HepG2 (cell line): Measurements from ENCODE around the gene TBX3. TPM values are rescaled to one million over a fixed set of nuclear protein-coding genes. Genes with fewer than 3 reads are reported as not detected.

Source experiments
- CENPT ChIP-seq: sonication (generic); formaldehyde crosslinking; IDR thresholded peaks from 2 replicates; pipeline ENCODE4 v1.8.0; 2022; ENCODE audit warnings: low read depth, mild to moderate bottlenecking, moderate library complexity, missing genetic modification reagents
- FOSL1 ChIP-seq: sonication (generic); formaldehyde crosslinking; IDR thresholded peaks from 2 replicates; pipeline ENCODE4 v1.9.0; 2021; ENCODE audit warnings: missing genetic modification reagents, borderline replicate concordance
- HNRNPL ChIP-seq: fragments of 200-400 bp; formaldehyde crosslinking; IDR thresholded peaks from 2 replicates; pipeline ENCODE4 v1.6.1; 2017; ENCODE audit warnings: mild to moderate bottlenecking, low read depth, low read length
- ISL2 ChIP-seq: sonication (generic); formaldehyde crosslinking; IDR thresholded peaks from 2 replicates; pipeline ENCODE4 v1.5.0; 2020; ENCODE audit warnings: missing genetic modification reagents
- KMT2A ChIP-seq: sonication (generic); formaldehyde crosslinking; IDR thresholded peaks from 2 replicates; pipeline ENCODE4 v1.4.0; 2020; ENCODE audit warnings: missing genetic modification reagents
- MTF1 ChIP-seq: sonication (generic); formaldehyde crosslinking; IDR thresholded peaks from 2 replicates; pipeline ENCODE4 v1.5.0; 2020; ENCODE audit warnings: missing genetic modification reagents
- POLR2G ChIP-seq: fragments of 200-400 bp; formaldehyde crosslinking; IDR thresholded peaks from 2 replicates; pipeline ENCODE4 v1.6.1; 2018; ENCODE audit warnings: mild to moderate bottlenecking, low read depth, low read length, moderate library complexity
- SMAD1 ChIP-seq: sonication (generic); formaldehyde crosslinking; IDR thresholded peaks from 2 replicates; pipeline ENCODE4 v1.4.0; 2020; ENCODE audit warnings: missing genetic modification reagents, low read depth, mild to moderate bottlenecking, borderline replicate concordance
- SRSF9 ChIP-seq: fragments of 200-400 bp; formaldehyde crosslinking; IDR thresholded peaks from 2 replicates; pipeline ENCODE4 v1.6.1; 2018; ENCODE audit warnings: borderline replicate concordance, mild to moderate bottlenecking, low read depth, low read length; ENCODE audit not compliant: insufficient read depth, poor library complexity, severe bottlenecking
- ZC3H13 ChIP-seq: sonication (generic); formaldehyde crosslinking; IDR thresholded peaks from 2 replicates; pipeline ENCODE4 v1.8.1; 2023; ENCODE audit warnings: mild to moderate bottlenecking, missing genetic modification reagents, moderate library complexity
- ZFP82 ChIP-seq: sonication (generic); formaldehyde crosslinking; IDR thresholded peaks from 2 replicates; pipeline ENCODE4 v1.5.1; 2020; ENCODE audit warnings: mild to moderate bottlenecking, missing genetic modification reagents, borderline replicate concordance
- ZNF207 ChIP-seq: fragments of 450-650 bp; IDR thresholded peaks from 2 replicates; pipeline ENCODE4 v1.6.1; 2016; ENCODE audit warnings: antibody characterized with exemption, borderline replicate concordance
- ZNF547 ChIP-seq: sonication (generic); formaldehyde crosslinking; IDR thresholded peaks from 2 replicates; pipeline ENCODE4 v1.5.1; 2020; ENCODE audit warnings: mild to moderate bottlenecking, missing genetic modification reagents
- ZNF713 ChIP-seq: sonication (generic); formaldehyde crosslinking; IDR thresholded peaks from 2 replicates; pipeline ENCODE4 v1.4.0; 2020; ENCODE audit warnings: mild to moderate bottlenecking, missing genetic modification reagents
- ZNF879 ChIP-seq: sonication (generic); formaldehyde crosslinking; IDR thresholded peaks from 2 replicates; pipeline ENCODE4 v1.8.1; 2023; ENCODE audit warnings: missing genetic modification reagents
- polyA plus RNA-seq, 8 experiments: library from polyadenylated mRNA; depleted of rRNA in 3 of 8; stranded (reverse) in 7 of 8; unstranded in 1 of 8; fragments of >200 nt; fragmentation: Illumina TruSeq in 4 of 8; extraction: Trizol in 4 of 8; gene quantifications; 2 replicates each; pipeline versions ENCODE4 v1.2.1 to v1.2.3, GENCODE V29; 2011 to 2016; ENCODE audit warnings: low read depth in 4 of 8, missing spikeins in 1 of 8, mixed read lengths in 1 of 8; ENCODE audit not compliant: insufficient read depth in 1 of 8
- total RNA-seq, 5 experiments: library from RNA; depleted of rRNA; stranded (reverse); fragments of >200 nt; fragmentation: Illumina TruSeq; extraction: Trizol; gene quantifications; 2 replicates each; pipeline ENCODE4 v1.2.3, GENCODE V29; 2016; ENCODE audit warnings: low read depth in 1 of 5
- TF ChIP-seq, protein P1 (sequence below): sonication (generic); formaldehyde crosslinking; IDR thresholded peaks from 2 replicates; pipeline ENCODE4 v1.4.0; 2020; ENCODE audit warnings: missing genetic modification reagents, borderline replicate concordance
- TF ChIP-seq, protein P2 (sequence below): sonication (generic); formaldehyde crosslinking; IDR thresholded peaks from 2 replicates; pipeline ENCODE4 v1.5.0; 2020; ENCODE audit warnings: mild to moderate bottlenecking, missing genetic modification reagents

The TBX3 gene
- total and polyA plus RNA-seq, 2 of the 13 experiments (the other 11 are each of a cell fraction or from before 2014, with no cell fraction given), result 27.1 to 42.4 TPM

GRCh38 chr12:114681116-114681871 lies 2.7 kb downstream of the TBX3 start (continued):
- TF ChIP-seq SMAD1 (CRISPR knock-in tag) (no peak), MTF1 (CRISPR knock-in tag) (no peak), POLR2G (peak; percentile 45; the same call in 1 of the 2 replicates), ZNF713 (CRISPR knock-in tag) (no peak), KMT2A (peak; percentile 55), ZC3H13 (CRISPR knock-in tag) (0 out of 2 replicates have a peak, but pooled peaks have one; percentile 39), ZFP82 (CRISPR knock-in tag) (no peak), CENPT (CRISPR knock-in tag) (no peak), HNRNPL (no peak), ZNF879 (CRISPR knock-in tag) (no peak), ZNF547 (no peak), FOSL1 (CRISPR knock-in tag) (no peak), ISL2 (CRISPR knock-in tag) (no peak), ZNF207 (no peak), SRSF9 (no peak)
- TF ChIP-seq, protein P1, sequence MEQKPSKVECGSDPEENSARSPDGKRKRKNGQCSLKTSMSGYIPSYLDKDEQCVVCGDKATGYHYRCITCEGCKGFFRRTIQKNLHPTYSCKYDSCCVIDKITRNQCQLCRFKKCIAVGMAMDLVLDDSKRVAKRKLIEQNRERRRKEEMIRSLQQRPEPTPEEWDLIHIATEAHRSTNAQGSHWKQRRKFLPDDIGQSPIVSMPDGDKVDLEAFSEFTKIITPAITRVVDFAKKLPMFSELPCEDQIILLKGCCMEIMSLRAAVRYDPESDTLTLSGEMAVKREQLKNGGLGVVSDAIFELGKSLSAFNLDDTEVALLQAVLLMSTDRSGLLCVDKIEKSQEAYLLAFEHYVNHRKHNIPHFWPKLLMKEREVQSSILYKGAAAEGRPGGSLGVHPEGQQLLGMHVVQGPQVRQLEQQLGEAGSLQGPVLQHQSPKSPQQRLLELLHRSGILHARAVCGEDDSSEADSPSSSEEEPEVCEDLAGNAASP (CRISPR knock-in tag), result no peak
- TF ChIP-seq, protein P2, sequence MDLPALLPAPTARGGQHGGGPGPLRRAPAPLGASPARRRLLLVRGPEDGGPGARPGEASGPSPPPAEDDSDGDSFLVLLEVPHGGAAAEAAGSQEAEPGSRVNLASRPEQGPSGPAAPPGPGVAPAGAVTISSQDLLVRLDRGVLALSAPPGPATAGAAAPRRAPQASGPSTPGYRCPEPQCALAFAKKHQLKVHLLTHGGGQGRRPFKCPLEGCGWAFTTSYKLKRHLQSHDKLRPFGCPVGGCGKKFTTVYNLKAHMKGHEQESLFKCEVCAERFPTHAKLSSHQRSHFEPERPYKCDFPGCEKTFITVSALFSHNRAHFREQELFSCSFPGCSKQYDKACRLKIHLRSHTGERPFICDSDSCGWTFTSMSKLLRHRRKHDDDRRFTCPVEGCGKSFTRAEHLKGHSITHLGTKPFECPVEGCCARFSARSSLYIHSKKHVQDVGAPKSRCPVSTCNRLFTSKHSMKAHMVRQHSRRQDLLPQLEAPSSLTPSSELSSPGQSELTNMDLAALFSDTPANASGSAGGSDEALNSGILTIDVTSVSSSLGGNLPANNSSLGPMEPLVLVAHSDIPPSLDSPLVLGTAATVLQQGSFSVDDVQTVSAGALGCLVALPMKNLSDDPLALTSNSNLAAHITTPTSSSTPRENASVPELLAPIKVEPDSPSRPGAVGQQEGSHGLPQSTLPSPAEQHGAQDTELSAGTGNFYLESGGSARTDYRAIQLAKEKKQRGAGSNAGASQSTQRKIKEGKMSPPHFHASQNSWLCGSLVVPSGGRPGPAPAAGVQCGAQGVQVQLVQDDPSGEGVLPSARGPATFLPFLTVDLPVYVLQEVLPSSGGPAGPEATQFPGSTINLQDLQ (CRISPR knock-in tag), result no peak
